Measurements from ENCODE around the gene ZFYVE19. TPM values are rescaled to one million over a fixed set of nuclear protein-coding genes. Genes with fewer than 3 reads are reported as not detected.

Gene ZFYVE19
- total and polyA plus RNA-seq, 2 experiments from 2014 or later = 8.5 to 22.7 TPM

DNA sequence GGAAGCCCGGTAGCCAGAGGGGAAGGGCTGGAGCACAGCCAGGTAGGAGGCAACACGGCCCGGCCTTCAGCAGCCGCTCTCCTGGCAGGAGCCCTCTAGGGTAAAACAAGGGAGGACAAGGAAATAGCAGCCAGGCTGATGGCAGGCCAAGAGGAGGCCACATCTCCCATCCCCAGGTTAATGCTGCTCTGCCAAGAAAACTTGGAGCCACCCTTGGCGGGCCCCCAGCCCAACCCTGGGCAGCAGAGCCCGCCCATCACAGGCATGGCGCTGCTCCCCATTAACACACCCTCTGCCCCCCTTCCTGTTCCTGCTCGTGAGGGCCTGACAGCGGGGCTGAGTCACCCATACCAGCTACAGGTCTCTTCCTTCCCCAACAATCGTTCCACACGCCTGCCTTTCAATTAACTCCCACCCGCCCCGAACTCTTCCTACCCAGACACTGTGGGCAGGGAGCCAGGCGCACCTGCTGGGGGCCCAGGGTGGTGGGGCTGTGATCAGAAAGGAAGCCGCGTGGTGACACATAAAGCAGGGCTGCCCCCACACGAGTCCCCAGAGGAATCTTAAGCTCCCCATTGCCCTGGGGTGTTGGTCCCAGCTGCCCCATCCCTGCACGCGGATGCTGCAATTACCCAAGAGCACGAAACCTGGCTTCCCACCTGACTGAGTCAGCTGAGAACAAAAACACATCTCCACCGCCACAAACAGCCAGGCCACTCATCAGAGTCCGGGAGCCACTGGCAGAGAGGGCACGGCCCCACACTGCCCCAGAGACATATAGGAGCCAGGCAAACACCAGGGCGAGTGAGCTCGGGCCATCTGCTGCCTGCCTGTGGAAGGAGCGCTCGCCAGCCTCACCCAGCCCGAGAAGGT, 37.4 kb upstream of the ZFYVE19 start, which contains the start of gene C15orf62:
Gene C15orf62 (plus strand): TSS at position 707 of the 873 bp plus-strand sequence. CDS start 516 bp downstream, outside the sequence.
- no peaks in the 10 kb centered on the region for H4K20me1 ChIP-seq (replicated peaks; ENCODE audit: insufficient read depth)
- H3K27me3 ChIP-seq (ENCODE audit: insufficient read depth) = no peaks in the 10 kb centered on the region
- no peak within 1 kb of the TSS for H3K27ac ChIP-seq (ENCODE audit: low read depth)
- Mint-ChIP-seq H3K4me3 (no peak within 1 kb of the TSS; the same call in 2 of the 3 replicates), H3K27me3 (ENCODE audit: insufficient read depth, low read depth, poor library complexity) (peaks cover 18% of the 10 kb centered on the region), H3K27ac (peak within 1 kb of the TSS; percentile 41), H3K4me1 (peaks cover 39% of the 10 kb centered on the region), H3K9me3 (no peaks in the 10 kb centered on the region), H3K36me3 (ENCODE audit: low read depth) (peaks cover 3% of the 10 kb centered on the region)
- peaks cover 6% of the 10 kb centered on the region for H3F3A ChIP-seq (replicated peaks; ENCODE audit: low read depth)
- no peaks in the 10 kb centered on the region for H3K79me2 ChIP-seq (replicated peaks; ENCODE audit: insufficient read depth)
- H3K4me1 ChIP-seq (ENCODE audit: insufficient read depth) = peaks cover 14% of the 10 kb centered on the region
- H2AFZ ChIP-seq = no peak within 1 kb of the TSS
- H3K4me3 ChIP-seq = no peak within 1 kb of the TSS
- ATAC-seq (no peak), DNase-seq (ENCODE audit: low spot score) (no peak)
- H3K9me2 ChIP-seq (ENCODE audit: insufficient read depth) = no peaks in the 10 kb centered on the region
- H3K36me3 ChIP-seq (ENCODE audit: insufficient read depth) = no peaks in the 10 kb centered on the region
- TF ChIP-seq, protein P1, sequence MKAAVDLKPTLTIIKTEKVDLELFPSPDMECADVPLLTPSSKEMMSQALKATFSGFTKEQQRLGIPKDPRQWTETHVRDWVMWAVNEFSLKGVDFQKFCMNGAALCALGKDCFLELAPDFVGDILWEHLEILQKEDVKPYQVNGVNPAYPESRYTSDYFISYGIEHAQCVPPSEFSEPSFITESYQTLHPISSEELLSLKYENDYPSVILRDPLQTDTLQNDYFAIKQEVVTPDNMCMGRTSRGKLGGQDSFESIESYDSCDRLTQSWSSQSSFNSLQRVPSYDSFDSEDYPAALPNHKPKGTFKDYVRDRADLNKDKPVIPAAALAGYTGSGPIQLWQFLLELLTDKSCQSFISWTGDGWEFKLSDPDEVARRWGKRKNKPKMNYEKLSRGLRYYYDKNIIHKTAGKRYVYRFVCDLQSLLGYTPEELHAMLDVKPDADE (IDR thresholded peaks at IDR 0.05) = no peak
- TF ChIP-seq, protein P2, sequence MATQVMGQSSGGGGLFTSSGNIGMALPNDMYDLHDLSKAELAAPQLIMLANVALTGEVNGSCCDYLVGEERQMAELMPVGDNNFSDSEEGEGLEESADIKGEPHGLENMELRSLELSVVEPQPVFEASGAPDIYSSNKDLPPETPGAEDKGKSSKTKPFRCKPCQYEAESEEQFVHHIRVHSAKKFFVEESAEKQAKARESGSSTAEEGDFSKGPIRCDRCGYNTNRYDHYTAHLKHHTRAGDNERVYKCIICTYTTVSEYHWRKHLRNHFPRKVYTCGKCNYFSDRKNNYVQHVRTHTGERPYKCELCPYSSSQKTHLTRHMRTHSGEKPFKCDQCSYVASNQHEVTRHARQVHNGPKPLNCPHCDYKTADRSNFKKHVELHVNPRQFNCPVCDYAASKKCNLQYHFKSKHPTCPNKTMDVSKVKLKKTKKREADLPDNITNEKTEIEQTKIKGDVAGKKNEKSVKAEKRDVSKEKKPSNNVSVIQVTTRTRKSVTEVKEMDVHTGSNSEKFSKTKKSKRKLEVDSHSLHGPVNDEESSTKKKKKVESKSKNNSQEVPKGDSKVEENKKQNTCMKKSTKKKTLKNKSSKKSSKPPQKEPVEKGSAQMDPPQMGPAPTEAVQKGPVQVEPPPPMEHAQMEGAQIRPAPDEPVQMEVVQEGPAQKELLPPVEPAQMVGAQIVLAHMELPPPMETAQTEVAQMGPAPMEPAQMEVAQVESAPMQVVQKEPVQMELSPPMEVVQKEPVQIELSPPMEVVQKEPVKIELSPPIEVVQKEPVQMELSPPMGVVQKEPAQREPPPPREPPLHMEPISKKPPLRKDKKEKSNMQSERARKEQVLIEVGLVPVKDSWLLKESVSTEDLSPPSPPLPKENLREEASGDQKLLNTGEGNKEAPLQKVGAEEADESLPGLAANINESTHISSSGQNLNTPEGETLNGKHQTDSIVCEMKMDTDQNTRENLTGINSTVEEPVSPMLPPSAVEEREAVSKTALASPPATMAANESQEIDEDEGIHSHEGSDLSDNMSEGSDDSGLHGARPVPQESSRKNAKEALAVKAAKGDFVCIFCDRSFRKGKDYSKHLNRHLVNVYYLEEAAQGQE (IDR thresholded peaks at IDR 0.05; ENCODE audit: unreplicated experiment) = no peak
- TF ChIP-seq CREB1 (CRISPR knock-in tag; IDR thresholded peaks at IDR 0.05; ENCODE audit: low read depth) (no peak), STAT1 (IDR thresholded peaks at IDR 0.05; ENCODE audit: unreplicated experiment) (no peak), ZNF114 (CRISPR knock-in tag; IDR thresholded peaks at IDR 0.05) (no peak), POLR2AphosphoS5 (IDR thresholded peaks at IDR 0.05; ENCODE audit: low read depth) (no peak), NANOG (IDR thresholded peaks at IDR 0.05; ENCODE audit: borderline replicate concordance) (no peak), EZH2 (IDR thresholded peaks at IDR 0.05; ENCODE audit: low read depth, unreplicated experiment) (no peak)
- TF ChIP-seq, protein P3, sequence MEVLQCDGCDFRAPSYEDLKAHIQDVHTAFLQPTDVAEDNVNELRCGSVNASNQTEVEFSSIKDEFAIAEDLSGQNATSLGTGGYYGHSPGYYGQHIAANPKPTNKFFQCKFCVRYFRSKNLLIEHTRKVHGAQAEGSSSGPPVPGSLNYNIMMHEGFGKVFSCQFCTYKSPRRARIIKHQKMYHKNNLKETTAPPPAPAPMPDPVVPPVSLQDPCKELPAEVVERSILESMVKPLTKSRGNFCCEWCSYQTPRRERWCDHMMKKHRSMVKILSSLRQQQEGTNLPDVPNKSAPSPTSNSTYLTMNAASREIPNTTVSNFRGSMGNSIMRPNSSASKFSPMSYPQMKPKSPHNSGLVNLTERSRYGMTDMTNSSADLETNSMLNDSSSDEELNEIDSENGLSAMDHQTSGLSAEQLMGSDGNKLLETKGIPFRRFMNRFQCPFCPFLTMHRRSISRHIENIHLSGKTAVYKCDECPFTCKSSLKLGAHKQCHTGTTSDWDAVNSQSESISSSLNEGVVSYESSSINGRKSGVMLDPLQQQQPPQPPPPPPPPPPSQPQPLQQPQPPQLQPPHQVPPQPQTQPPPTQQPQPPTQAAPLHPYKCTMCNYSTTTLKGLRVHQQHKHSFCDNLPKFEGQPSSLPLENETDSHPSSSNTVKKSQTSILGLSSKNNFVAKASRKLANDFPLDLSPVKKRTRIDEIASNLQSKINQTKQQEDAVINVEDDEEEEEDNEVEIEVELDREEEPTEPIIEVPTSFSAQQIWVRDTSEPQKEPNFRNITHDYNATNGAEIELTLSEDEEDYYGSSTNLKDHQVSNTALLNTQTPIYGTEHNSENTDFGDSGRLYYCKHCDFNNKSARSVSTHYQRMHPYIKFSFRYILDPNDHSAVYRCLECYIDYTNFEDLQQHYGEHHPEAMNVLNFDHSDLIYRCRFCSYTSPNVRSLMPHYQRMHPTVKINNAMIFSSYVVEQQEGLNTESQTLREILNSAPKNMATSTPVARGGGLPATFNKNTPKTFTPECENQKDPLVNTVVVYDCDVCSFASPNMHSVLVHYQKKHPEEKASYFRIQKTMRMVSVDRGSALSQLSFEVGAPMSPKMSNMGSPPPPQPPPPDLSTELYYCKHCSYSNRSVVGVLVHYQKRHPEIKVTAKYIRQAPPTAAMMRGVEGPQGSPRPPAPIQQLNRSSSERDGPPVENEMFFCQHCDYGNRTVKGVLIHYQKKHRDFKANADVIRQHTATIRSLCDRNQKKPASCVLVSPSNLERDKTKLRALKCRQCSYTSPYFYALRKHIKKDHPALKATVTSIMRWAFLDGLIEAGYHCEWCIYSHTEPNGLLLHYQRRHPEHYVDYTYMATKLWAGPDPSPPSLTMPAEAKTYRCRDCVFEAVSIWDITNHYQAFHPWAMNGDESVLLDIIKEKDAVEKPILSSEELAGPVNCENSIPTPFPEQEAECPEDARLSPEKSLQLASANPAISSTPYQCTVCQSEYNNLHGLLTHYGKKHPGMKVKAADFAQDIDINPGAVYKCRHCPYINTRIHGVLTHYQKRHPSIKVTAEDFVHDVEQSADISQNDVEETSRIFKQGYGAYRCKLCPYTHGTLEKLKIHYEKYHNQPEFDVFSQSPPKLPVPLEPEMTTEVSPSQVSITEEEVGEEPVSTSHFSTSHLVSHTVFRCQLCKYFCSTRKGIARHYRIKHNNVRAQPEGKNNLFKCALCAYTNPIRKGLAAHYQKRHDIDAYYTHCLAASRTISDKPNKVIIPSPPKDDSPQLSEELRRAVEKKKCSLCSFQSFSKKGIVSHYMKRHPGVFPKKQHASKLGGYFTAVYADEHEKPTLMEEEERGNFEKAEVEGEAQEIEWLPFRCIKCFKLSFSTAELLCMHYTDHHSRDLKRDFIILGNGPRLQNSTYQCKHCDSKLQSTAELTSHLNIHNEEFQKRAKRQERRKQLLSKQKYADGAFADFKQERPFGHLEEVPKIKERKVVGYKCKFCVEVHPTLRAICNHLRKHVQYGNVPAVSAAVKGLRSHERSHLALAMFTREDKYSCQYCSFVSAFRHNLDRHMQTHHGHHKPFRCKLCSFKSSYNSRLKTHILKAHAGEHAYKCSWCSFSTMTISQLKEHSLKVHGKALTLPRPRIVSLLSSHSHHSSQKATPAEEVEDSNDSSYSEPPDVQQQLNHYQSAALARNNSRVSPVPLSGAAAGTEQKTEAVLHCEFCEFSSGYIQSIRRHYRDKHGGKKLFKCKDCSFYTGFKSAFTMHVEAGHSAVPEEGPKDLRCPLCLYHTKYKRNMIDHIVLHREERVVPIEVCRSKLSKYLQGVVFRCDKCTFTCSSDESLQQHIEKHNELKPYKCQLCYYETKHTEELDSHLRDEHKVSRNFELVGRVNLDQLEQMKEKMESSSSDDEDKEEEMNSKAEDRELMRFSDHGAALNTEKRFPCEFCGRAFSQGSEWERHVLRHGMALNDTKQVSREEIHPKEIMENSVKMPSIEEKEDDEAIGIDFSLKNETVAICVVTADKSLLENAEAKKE (CRISPR knock-in tag; IDR thresholded peaks at IDR 0.05) = no peak
- TF ChIP-seq, protein P4, sequence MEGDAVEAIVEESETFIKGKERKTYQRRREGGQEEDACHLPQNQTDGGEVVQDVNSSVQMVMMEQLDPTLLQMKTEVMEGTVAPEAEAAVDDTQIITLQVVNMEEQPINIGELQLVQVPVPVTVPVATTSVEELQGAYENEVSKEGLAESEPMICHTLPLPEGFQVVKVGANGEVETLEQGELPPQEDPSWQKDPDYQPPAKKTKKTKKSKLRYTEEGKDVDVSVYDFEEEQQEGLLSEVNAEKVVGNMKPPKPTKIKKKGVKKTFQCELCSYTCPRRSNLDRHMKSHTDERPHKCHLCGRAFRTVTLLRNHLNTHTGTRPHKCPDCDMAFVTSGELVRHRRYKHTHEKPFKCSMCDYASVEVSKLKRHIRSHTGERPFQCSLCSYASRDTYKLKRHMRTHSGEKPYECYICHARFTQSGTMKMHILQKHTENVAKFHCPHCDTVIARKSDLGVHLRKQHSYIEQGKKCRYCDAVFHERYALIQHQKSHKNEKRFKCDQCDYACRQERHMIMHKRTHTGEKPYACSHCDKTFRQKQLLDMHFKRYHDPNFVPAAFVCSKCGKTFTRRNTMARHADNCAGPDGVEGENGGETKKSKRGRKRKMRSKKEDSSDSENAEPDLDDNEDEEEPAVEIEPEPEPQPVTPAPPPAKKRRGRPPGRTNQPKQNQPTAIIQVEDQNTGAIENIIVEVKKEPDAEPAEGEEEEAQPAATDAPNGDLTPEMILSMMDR (conservative IDR thresholded peaks at IDR 0.05; ENCODE audit: low read depth in 2 of 2) = no peak
- no peak within 1 kb of the TSS for H3K4me2 ChIP-seq
